Right lobe of liver (tissue), 6 donors: ENCODE measurements around the gene ZNF444. TPM values are rescaled to one million over a fixed set of nuclear protein-coding genes. Genes with fewer than 3 reads are reported as not detected.

ENCODE experiments used
- ATAC-seq, 4 donors: fragments of 200-7000 bp; cut with Tn5 transposase; one replicate each; pipeline ENCODE4 v1.9.1; 2020; ENCODE audit warnings: mild to moderate bottlenecking in 4 of 4, moderate library complexity in 4 of 4
- DNase-seq, 3 donors: peaks; one replicate each; pipeline ENCODE4 v3.0.0-alpha.2; 2020
- H3K27ac ChIP-seq, 3 donors: fragments of 200-600 bp; one replicate each; pipeline ENCODE4 v1.8.0; 2022
- H3K27me3 ChIP-seq, 2 donors: fragments of 200-600 bp; one replicate each; pipeline ENCODE4 v1.8.0; 2022
- H3K36me3 ChIP-seq, 4 donors: fragments of 200-600 bp; sonication (generic) in 1 of 4; one replicate each; pipeline versions ENCODE4 v1.5.1 to v1.8.0; 2017 to 2022; ENCODE audit warnings: control low read depth in 1 of 4
- H3K4me1 ChIP-seq, 4 donors: fragments of 200-600 bp; sonication (generic) in 1 of 4; one replicate each; pipeline versions ENCODE4 v1.5.1 to v1.8.0; 2017 to 2022; ENCODE audit warnings: control low read depth in 1 of 4
- H3K4me3 ChIP-seq, 3 donors: fragments of 200-600 bp; one replicate each; pipeline ENCODE4 v1.8.0; 2022
- H3K9me3 ChIP-seq, 4 donors: fragments of 200-600 bp; sonication (generic) in 1 of 4; one replicate each; pipeline versions ENCODE4 v1.5.1 to v1.8.0; 2017 to 2022; ENCODE audit warnings: control low read depth in 1 of 4
- CTCF ChIP-seq, 4 donors: fragments of 200-600 bp in 3 of 4; fragments of 450-650 bp in 1 of 4; IDR thresholded peaks; one replicate each; pipeline versions ENCODE4 v1.5.1 to v1.8.0; 2016 to 2022; ENCODE audit warnings: antibody characterized with exemption in 4 of 4, mild to moderate bottlenecking in 2 of 4
- POLR2A ChIP-seq: fragments of 450-650 bp; IDR thresholded peaks from one replicate; pipeline ENCODE4 v1.6.1; 2017; ENCODE audit warnings: antibody characterized with exemption, mild to moderate bottlenecking
- WGBS: methylation state at CpG from one replicate; pipeline ENCODE4 v1.1.6; 2018; ENCODE audit warnings: low coverage, low lambda C conversion rate; ENCODE audit not compliant: insufficient coverage; ENCODE audit errors: missing lambda C conversion rate; 5-methylcytosine and 5-hydroxymethylcytosine counted together
- intact Hi-C, 2 donors: fragments of 100-400 bp; cut with DNase I; formaldehyde crosslinking; loops; one replicate each; pipeline versions ENCODE4 v1.11.2 to v1.14.1; 2022
- total RNA-seq, 6 experiments: library from RNA; depleted of rRNA in 2 of 6; stranded (reverse); fragments of >200 nt in 2 of 6; fragmentation: NEBNext Ultra II Directional in 3 of 6; extraction: Animal tissue kit (Norgen Biotek cat#: 25700) in 3 of 6; gene quantifications; one replicate each; pipeline versions ENCODE4 v1.1.0 to v1.2.4, GENCODE V29; 2016 to 2023
- donor health status: DM: no; HTN: yes; CAD: no.
- donor health status: DM: no; HTN: no; CAD: no.
- donor health status: DM: no; HTN: no; CAD: no.
- donor health status: DM: no; HTN: yes; CAD: no.
- donor health status: DM: no; HTN: yes; CAD: no.

ZNF444 gene
- total RNA-seq, 6 experiments from 2014 or later, result 23.2 to 38.4 (median 30.8) TPM

- Histone ChIP-seq H3K36me3 (no peaks in the 10 kb centered on the region), H3K4me3 (no peak overlapping the region), H3K4me1 (peaks cover 0 to 8% (median 0%) of the 10 kb centered on the region in 4 donors), H3K27ac (no peak overlapping the region), H3K9me3 (no peaks in the 10 kb centered on the region), H3K27me3 (no peaks in the 10 kb centered on the region)
- intact Hi-C loops, result loop anchor here in 1 of 2 donors (10.0 kb wide), 2 partner anchors 72 to 102 kb away; no protein-coding TSS in a partner anchor
- DNase-seq, result no peak
- TF ChIP-seq CTCF (IDR thresholded peaks at IDR 0.05) (no peak), POLR2A (no peak)
- WGBS, result 71% methylated on average over 12 of the region's 18 CpGs
- no peak for ATAC-seq
Observed at GRCh38 chr19:56176881-56177280, 35.8 kb downstream of the ZNF444 start.

GRCh38 chr19:56177564-56178243, 36.6 kb downstream of the ZNF444 start:
- no peaks in the 10 kb centered on the region for H3K36me3 ChIP-seq
- TF ChIP-seq POLR2A (no peak), CTCF (IDR thresholded peaks at IDR 0.05) (no peak)
- peaks cover 0 to 8% (median 0%) of the 10 kb centered on the region in 4 donors for H3K4me1 ChIP-seq
- H3K4me3 ChIP-seq, result no peak overlapping the region
- H3K27me3 ChIP-seq, result no peaks in the 10 kb centered on the region
- DNase-seq (no peak), ATAC-seq (no peak)
- no peak overlapping the region for H3K27ac ChIP-seq
- intact Hi-C loops, result loop anchor here in 1 of 2 donors (10.0 kb wide), 2 partner anchors 73 to 103 kb away; no protein-coding TSS in a partner anchor
- WGBS, result 63% methylated on average over 8 of the region's 11 CpGs
- no peaks in the 10 kb centered on the region for H3K9me3 ChIP-seq

- Histone ChIP-seq H3K27ac (no peak overlapping the region), H3K9me3 (no peaks in the 10 kb centered on the region), H3K4me3 (no peak overlapping the region), H3K36me3 (no peaks in the 10 kb centered on the region), H3K4me1 (no peaks in the 10 kb centered on the region), H3K27me3 (no peaks in the 10 kb centered on the region)
- no peak for TF ChIP-seq POLR2A
- TF ChIP-seq CTCF (IDR thresholded peaks at IDR 0.05), result no peak
- DNase-seq (no peak), ATAC-seq (no peak)
- 31% methylated on average over 3 of the region's 17 CpGs for WGBS
- intact Hi-C loops, result no loop called here
Observed at GRCh38 chr19:56189785-56190184, 48.7 kb downstream of the ZNF444 start.

- intact Hi-C loops, result no loop called here
- no peak for ATAC-seq
- WGBS, result 65% methylated on average over 5 of the region's 7 CpGs
- no peaks in the 10 kb centered on the region for H3K27me3 ChIP-seq
- H3K9me3 ChIP-seq, result no peaks in the 10 kb centered on the region
- H3K4me3 ChIP-seq, result no peak overlapping the region
- H3K27ac ChIP-seq, result no peak overlapping the region
- no peak for TF ChIP-seq POLR2A
- no peak for TF ChIP-seq CTCF (IDR thresholded peaks at IDR 0.05)
- DNase-seq, result no peak
- no peaks in the 10 kb centered on the region for H3K36me3 ChIP-seq
- H3K4me1 ChIP-seq, result no peaks in the 10 kb centered on the region
Observed at GRCh38 chr19:56191115-56191514, 50.0 kb downstream of the ZNF444 start.
